Adipose tissue (tissue), 3 donors: ENCODE data around the gene ABL1. TPM values are rescaled to one million over a fixed set of nuclear protein-coding genes. Genes with fewer than 3 reads are reported as not detected.
"Not testable (repeated sequence)": the region's sequence is repeated elsewhere in the genome, so short reads cannot be mapped to it uniquely, and the experiment has no call there.

Experiments
- H3K27ac ChIP-seq: one replicate; pipeline ENCODE4 v1.5.1; 2013; ENCODE audit warnings: low read depth, low read length
- WGBS, 3 donors: extraction: QIAGEN DNeasy Blood & Tissue Kit; methylation state at CpG; one replicate each; pipeline ENCODE4 v1.1.7; 2013; 5-methylcytosine and 5-hydroxymethylcytosine counted together
- polyA plus RNA-seq, 3 donors: library from polyadenylated mRNA; stranded (reverse); fragments of 200-250 nt; gene quantifications; one replicate each; pipeline ENCODE4 v1.2.3, GENCODE V29; 2013
- donor health status: healthy with polysubstance abuse.
- donor health status: Bipolar disorder and iron deficiency.
- donor health status: healthy.

Gene ABL1
- polyA plus RNA-seq, 3 donors = 17.0 to 75.0 (median 58.1) TPM

GRCh38 chr9:130905902-130906734 lies 71.1 kb downstream of the ABL1 start:
- 63 to 78% (median 75%) methylated on average over 24 of the region's 24 CpGs for WGBS, 3 donors
- H3K27ac ChIP-seq = no peak overlapping the region

DNA sequence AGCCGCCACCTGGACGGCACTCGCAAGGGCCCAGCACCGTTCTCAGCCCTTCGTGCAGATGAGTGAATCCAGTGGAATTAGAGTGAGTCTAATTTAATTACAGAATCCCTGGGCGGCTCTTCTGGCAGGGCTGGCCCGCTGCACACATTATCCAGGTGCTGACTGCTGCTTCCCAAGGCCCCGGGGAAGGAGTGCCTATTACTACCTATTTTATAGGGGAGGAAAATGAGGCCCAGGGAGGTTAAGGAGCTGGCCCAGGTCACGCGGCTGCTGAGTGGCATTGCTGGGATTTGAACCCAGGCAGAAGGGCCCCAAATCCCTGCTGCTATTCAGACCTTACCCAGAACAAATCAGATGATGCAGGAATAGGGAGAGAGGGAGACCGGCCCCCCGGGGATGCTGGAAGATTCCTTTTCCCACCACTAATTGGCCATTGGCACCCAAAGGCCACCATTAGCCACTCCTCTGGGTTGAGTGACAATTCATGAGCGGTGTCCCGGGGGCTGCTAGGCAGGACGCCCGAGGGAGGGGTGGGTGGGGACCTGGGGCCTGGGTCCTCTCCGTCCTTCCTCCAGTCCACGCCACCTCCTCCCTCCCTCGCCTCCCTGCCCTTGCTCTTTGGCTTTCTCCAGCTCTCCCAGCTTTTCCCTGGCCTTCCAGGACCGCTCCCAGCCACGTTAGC lies 71.8 kb downstream of the ABL1 start:
- no peak overlapping the region for H3K27ac ChIP-seq
- WGBS, 3 donors = 73 to 81% (median 80%) methylated on average over 20 to 21 of the region's 21 CpGs

GRCh38 chr9:130908146-130908877 lies 73.3 kb downstream of the ABL1 start:
- WGBS, 3 donors = 56 to 62% (median 62%) methylated on average over 20 to 22 of the region's 22 CpGs
- no peak overlapping the region for H3K27ac ChIP-seq

- 69 to 82% (median 79%) methylated on average over 15 to 19 of the region's 19 CpGs for WGBS, 3 donors
Measured at GRCh38 chr9:130908878-130909355, 73.9 kb downstream of the ABL1 start.

GRCh38 chr9:130910041-130910440 lies 75.0 kb downstream of the ABL1 start:
- not testable (repeated sequence) for H3K27ac ChIP-seq
- WGBS, 3 donors = 91 to 95% (median 94%) methylated on average over 19 to 27 of the region's 27 CpGs

More at GRCh38 chr9:130908878-130909355, 73.9 kb downstream of the ABL1 start:
- no peak overlapping the region for H3K27ac ChIP-seq

- 35 to 47% (median 43%) methylated on average over 1 of the region's 1 CpG for WGBS, 3 donors
- H3K27ac ChIP-seq = not testable (repeated sequence)
Measured at GRCh38 chr9:130910670-130911069, 75.6 kb downstream of the ABL1 start.

GRCh38 chr9:130911254-130912049 lies 76.4 kb downstream of the ABL1 start:
- WGBS, 3 donors = 81 to 92% (median 87%) methylated on average over 21 to 26 of the region's 26 CpGs
- no peak overlapping the region for H3K27ac ChIP-seq

DNA sequence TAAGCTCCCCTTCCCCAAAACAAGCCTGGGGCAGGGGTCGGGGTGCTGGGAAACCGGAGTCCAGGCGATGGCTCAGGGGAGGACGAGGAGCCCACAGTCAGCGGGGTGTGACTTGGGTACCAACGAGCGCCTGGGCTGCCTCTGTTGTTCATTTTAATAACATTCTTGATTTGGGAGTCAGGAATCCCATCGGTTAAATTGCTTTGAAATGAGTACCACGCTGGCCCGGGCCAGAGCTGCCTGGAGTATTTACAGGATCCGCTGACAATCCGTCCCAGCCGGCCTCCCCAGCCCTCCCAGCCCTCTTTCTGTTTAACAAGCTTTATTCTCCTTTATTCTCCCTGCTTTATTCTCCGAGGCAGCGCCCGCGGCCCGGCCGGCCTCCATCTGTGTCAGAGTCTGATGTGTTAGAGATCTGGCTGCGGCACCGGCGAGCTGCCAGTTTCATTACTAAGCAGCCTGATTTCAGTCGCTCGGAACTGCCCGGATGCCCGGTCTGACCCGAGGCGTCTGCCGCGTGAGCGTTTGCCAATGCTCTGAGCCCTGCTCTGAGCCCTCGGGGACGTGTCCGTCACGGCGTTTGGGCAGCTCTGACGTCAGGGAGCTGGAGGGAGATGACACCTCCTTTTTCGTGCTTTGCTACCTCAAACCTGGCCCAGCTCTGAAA lies 78.0 kb downstream of the ABL1 start:
- no peak overlapping the region for H3K27ac ChIP-seq
- WGBS, 3 donors = 52 to 63% (median 52%) methylated on average over 38 of the region's 38 CpGs

DNA sequence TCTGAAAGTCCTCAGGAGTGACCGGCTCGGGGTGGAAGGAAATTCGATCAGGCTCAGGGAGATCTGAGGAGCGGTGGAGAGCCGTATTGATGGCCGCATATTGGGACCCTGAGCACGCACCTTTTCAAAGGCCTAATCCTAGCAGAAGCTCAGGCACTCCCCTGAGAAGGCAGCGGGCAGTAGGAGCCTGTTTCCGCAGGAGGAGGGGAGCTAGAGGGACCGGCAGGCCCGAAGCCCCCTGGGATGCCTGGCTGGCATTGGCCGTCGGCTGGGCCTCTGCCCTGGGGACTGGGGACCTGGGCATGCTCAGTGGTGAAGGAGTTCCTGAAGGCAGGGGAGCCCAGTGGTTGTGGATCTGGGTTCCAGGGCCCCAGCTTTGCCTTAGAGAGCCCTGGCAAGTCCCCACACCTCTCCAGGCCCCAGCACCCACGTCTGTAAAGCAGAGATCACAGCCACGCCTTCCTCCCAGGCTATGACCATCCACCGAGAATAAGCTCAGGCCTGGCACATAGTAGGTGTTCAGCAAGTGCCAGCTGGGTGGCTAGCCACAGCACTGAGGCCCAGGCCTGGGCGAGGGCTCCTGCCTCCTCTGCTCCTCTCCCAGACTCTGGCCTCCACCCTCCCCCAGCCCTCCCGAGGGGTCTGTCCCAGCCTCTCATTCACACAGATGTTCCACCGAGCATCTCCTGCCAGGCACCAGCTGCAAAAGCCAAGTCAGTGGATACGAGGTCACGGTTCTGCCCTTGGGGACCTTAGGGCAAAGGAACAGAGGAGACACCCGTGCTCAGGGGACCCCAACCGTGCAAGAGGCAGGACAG lies 78.8 kb downstream of the ABL1 start:
- WGBS, 3 donors = 56 to 65% (median 58%) methylated on average over 23 of the region's 23 CpGs
- H3K27ac ChIP-seq = no peak overlapping the region

DNA sequence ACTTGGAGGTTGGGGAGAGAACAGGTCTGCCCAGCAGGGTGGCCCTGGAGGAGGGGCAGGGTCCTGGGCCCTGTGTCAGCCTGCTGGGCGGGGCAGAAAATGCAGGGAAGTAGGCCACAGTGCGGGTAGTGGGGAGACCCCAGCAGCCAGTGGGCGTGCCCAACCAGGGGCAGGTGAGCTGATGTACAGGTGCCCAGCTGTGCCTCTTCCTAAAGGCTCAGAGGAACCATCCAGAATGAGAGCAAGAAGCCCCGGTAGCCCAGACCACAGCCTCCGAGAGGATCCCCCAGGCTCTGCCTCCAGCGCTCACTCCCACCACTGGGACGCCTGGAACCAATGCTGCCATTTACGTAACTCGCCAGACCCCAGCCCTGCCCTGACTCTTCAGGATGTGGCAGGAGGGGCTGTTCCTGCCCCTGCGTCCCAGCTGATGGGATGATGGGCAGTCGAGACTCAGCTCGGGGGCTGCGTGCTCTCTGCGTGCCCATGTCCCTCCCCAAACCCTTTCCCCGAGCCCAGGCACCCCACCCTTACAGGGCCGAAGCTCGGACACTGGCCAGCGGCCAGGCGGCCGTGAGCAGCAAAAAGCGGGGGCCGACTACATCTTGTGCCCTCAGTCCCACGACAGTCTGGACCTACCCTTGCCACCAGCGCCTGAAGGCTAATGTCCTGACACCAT lies 79.5 kb downstream of the ABL1 start:
- H3K27ac ChIP-seq = no peak overlapping the region
- WGBS, 3 donors = 71 to 75% (median 74%) methylated on average over 19 to 24 of the region's 24 CpGs

DNA sequence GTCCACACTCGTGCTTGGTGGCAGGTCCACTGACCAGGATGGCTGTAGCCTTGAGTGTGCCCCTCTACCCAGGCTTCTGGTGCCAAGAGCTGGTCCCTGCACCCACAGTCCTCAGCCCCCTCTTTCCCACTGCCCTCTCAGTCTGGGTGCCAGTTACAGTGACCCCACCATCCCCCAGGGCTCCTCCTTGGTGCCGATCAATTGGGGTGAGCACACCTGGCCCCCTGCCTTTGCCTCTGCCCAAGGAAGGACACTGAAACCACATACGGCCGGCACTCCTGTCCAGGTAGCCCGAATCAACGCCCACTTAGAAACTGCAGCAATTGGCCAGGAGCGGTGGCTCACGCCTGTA lies 80.0 kb downstream of the ABL1 start:
- H3K27ac ChIP-seq = no peak overlapping the region
- 87% methylated on average over 8 of the region's 8 CpGs for WGBS, 3 donors

- no peak overlapping the region for H3K27ac ChIP-seq
- WGBS, 3 donors = 67 to 78% (median 76%) methylated on average over 28 to 34 of the region's 34 CpGs
Measured at GRCh38 chr9:130917168-130917960, 82.3 kb downstream of the ABL1 start.

GRCh38 chr9:130918101-130918825 lies 83.2 kb downstream of the ABL1 start:
- WGBS, 3 donors = 58 to 73% (median 69%) methylated on average over 9 of the region's 9 CpGs

DNA sequence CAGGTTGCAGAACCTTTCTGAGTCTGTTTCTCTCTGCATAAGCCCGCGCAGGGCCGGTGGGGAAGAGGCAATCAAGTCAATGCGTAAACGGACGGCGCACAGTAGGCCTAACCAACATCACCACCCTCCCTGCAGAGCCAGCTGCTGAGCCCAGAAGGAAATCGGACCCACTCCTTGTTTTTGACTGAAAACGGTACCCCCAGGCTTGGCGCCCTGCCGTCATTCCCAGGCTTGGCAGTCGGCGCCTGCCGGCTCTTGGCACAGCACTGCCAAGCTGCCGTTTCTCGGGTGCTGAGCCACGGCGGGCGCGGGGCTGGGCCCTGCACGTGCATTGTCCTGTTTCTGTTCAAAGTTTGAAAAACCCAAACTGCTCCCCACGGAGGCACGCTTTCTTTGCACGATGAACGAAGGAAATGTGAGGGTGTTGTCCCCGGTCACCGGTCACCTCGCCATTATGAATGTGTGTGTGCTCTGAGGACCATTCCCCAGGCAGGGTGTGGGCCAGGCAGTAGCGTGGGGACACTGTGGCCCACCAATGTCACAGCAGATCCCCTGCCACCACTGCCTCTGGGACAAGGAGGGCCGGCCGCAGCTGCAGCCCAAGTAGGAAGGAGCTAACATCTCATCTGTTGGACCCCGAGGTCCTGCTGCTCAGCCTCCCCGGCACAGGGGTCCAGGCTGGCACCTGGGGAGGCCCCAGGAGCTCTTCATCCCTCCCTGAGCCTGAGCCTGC lies 83.9 kb downstream of the ABL1 start:
- H3K27ac ChIP-seq = no peak overlapping the region
- 71 to 80% (median 80%) methylated on average over 31 to 33 of the region's 33 CpGs for WGBS, 3 donors

More at GRCh38 chr9:130918101-130918825, 83.2 kb downstream of the ABL1 start:
- H3K27ac ChIP-seq = no peak overlapping the region
